GM19463 (cell line): ENCODE data around the gene RAET1G.
"Not testable (repeated sequence)": the region's sequence is repeated elsewhere in the genome, so short reads cannot be mapped to it uniquely, and the experiment has no call there.

Experiments used
- ATAC-seq: cut with Tn5 transposase; IDR thresholded peaks from one replicate; pipeline ENCODE4 v1.9.1; 2021; ENCODE audit warnings: mild to moderate bottlenecking, moderate library complexity; ENCODE audit not compliant: unreplicated experiment

The RAET1G gene

GRCh38 chr6:149897855-149898744, 24.8 kb downstream of the RAET1G start, which contains the start of gene RAET1E:
RAET1E (minus strand) TSS chr6:149898113; CDS start chr6:149890901, 7,212 bp downstream.
- ATAC-seq = no peak

GRCh38 chr6:149897015-149897697, 25.8 kb downstream of the RAET1G start:
- no peak for ATAC-seq

- no peak for ATAC-seq
Measured at GRCh38 chr6:149896491-149896890, 26.4 kb downstream of the RAET1G start.

- ATAC-seq = no peak
Measured at GRCh38 chr6:149895833-149896271, 27.1 kb downstream of the RAET1G start.

GRCh38 chr6:149895048-149895590, 27.8 kb downstream of the RAET1G start:
- no peak for ATAC-seq

- not testable (repeated sequence) for ATAC-seq
Measured at GRCh38 chr6:149891864-149892263, 31.1 kb downstream of the RAET1G start.

GRCh38 chr6:149891259-149891658, 31.7 kb downstream of the RAET1G start:
- no peak for ATAC-seq

GRCh38 chr6:149890629-149891045, 32.3 kb downstream of the RAET1G start:
- ATAC-seq = no peak

- ATAC-seq = no peak
Measured at GRCh38 chr6:149889326-149889725, 33.6 kb downstream of the RAET1G start.

- ATAC-seq = no peak
Measured at GRCh38 chr6:149888659-149889058, 34.3 kb downstream of the RAET1G start.

GRCh38 chr6:149888093-149888492, 34.8 kb downstream of the RAET1G start:
- no peak for ATAC-seq

GRCh38 chr6:149887343-149887742, 35.6 kb downstream of the RAET1G start:
- ATAC-seq = no peak

- no peak for ATAC-seq
Measured at GRCh38 chr6:149885888-149886287, 37.0 kb downstream of the RAET1G start.

- no peak for ATAC-seq
Measured at GRCh38 chr6:149884617-149885016, 38.3 kb downstream of the RAET1G start.

GRCh38 chr6:149884215-149884614, 38.7 kb downstream of the RAET1G start:
- ATAC-seq = no peak

GRCh38 chr6:149881860-149882259, 41.1 kb downstream of the RAET1G start:
- ATAC-seq = no peak

GRCh38 chr6:149881066-149881766, 41.7 kb downstream of the RAET1G start:
- ATAC-seq = no peak

GRCh38 chr6:149877659-149878058, 45.3 kb downstream of the RAET1G start:
- ATAC-seq = no peak

- ATAC-seq = no peak
Measured at GRCh38 chr6:149876241-149876933, 46.5 kb downstream of the RAET1G start.

- no peak for ATAC-seq
Measured at GRCh38 chr6:149872233-149872632, 50.7 kb downstream of the RAET1G start.
